22Rv1 (cell line): Measurements from ENCODE around the gene STX11.

Experiments
- ZFX ChIP-seq: fragments of 450-650 bp; IDR thresholded peaks from 2 replicates; pipeline ENCODE4 v1.6.1; 2017; ENCODE audit warnings: antibody characterized with exemption, borderline replicate concordance
- TF ChIP-seq, protein P1 (sequence below): fragments of 450-650 bp; IDR thresholded peaks from 2 replicates; pipeline ENCODE4 v1.5.1; 2017; ENCODE audit warnings: mild to moderate bottlenecking

DNA sequence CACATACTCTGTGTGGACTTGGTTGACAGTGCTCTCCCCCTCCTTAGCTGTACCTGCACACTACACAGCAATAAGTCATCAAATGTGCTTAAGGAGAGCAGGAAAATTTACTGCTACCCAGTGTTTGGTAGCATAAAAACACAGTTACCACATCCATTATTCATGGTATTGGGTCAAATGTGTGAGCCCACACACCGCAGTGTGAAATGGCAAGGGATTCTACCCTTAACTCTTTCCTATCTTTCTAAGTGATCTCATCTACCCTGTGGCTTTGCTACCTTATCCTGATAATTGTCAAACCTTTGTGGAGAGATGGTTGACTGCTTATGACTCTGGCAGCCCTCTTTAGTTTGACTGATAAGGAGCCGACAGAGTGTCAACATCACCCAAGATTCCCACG is 47.6 kb downstream of the STX11 start:
- TF ChIP-seq, protein P1, sequence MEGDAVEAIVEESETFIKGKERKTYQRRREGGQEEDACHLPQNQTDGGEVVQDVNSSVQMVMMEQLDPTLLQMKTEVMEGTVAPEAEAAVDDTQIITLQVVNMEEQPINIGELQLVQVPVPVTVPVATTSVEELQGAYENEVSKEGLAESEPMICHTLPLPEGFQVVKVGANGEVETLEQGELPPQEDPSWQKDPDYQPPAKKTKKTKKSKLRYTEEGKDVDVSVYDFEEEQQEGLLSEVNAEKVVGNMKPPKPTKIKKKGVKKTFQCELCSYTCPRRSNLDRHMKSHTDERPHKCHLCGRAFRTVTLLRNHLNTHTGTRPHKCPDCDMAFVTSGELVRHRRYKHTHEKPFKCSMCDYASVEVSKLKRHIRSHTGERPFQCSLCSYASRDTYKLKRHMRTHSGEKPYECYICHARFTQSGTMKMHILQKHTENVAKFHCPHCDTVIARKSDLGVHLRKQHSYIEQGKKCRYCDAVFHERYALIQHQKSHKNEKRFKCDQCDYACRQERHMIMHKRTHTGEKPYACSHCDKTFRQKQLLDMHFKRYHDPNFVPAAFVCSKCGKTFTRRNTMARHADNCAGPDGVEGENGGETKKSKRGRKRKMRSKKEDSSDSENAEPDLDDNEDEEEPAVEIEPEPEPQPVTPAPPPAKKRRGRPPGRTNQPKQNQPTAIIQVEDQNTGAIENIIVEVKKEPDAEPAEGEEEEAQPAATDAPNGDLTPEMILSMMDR: no peak
- TF ChIP-seq ZFX: no peak
